ENCODE data around the gene APLP1.

APLP1 gene

GRCh38 chr19:35885225-35885738 lies 16.9 kb downstream of the APLP1 start:
- no peak overlapping the region for H3K18ac ChIP-seq (ENCODE audit: low read depth in 1 of 2, low read length in 2 of 2)
- H3K23ac ChIP-seq (ENCODE audit: low read length in 2 of 2): no peak overlapping the region
- H3K4me2 ChIP-seq (ENCODE audit: low read length, poor library complexity, severe bottlenecking): no peak overlapping the region
- no peak overlapping the region for H3K4ac ChIP-seq (ENCODE audit: low read depth in 1 of 2, low read length in 2 of 2)
- H3K27me3 ChIP-seq (ENCODE audit: control insufficient read depth in 1 of 2, insufficient read depth in 1 of 2, low read length in 2 of 2): no peaks in the 10 kb centered on the region
- H3K4me3 ChIP-seq (ENCODE audit: insufficient read depth in 1 of 2, low read depth in 1 of 2, low read length in 2 of 2): no peak overlapping the region
- H3K14ac ChIP-seq (ENCODE audit: low read length in 2 of 2): no peak overlapping the region
- no peak overlapping the region for H2BK15ac ChIP-seq (ENCODE audit: low read depth, poor library complexity, severe bottlenecking)
- peaks cover 36% of the 10 kb centered on the region in 2 experiments for H3K36me3 ChIP-seq (ENCODE audit: control insufficient read depth in 1 of 2, insufficient read depth in 2 of 2, low read depth in 1 of 2, low read length in 2 of 2)
- no peak overlapping the region for H2AFZ ChIP-seq (ENCODE audit: low read depth, low read length)
- peaks cover under 1% of the 10 kb centered on the region for H3K79me1 ChIP-seq (replicated peaks; ENCODE audit: low read length, poor library complexity, severe bottlenecking)
- no peak overlapping the region for H2BK5ac ChIP-seq (ENCODE audit: low read depth, low read length, poor library complexity, severe bottlenecking)
- H2BK120ac ChIP-seq (ENCODE audit: low read depth, low read length): no peak overlapping the region
- DNase-seq: no peak
- WGBS: over 99% methylated on average over 6 of the region's 6 CpGs
- H3K4me1 ChIP-seq (ENCODE audit: control insufficient read depth, insufficient read depth, low read depth, low read length): no peaks in the 10 kb centered on the region
- H2BK12ac ChIP-seq (ENCODE audit: low read length in 2 of 2): no peak overlapping the region
- no peak overlapping the region for H4K8ac ChIP-seq (ENCODE audit: low read length)
- no peak overlapping the region for H3K27ac ChIP-seq (ENCODE audit: low read length, poor library complexity, severe bottlenecking)
- no peak overlapping the region for H2AK5ac ChIP-seq (ENCODE audit: low read length, severe bottlenecking)
- H4K91ac ChIP-seq (ENCODE audit: low read length): no peak overlapping the region
- no peak overlapping the region for H3K9ac ChIP-seq (ENCODE audit: low read length)
- no peaks in the 10 kb centered on the region for H3K9me3 ChIP-seq (ENCODE audit: control insufficient read depth, low read length)

- Histone ChIP-seq H3K27ac (ENCODE audit: low read length, poor library complexity, severe bottlenecking) (no peak overlapping the region), H2BK15ac (ENCODE audit: low read depth, poor library complexity, severe bottlenecking) (no peak overlapping the region), H2AK5ac (ENCODE audit: low read length, severe bottlenecking) (no peak overlapping the region), H2BK120ac (ENCODE audit: low read depth, low read length) (no peak overlapping the region), H2BK5ac (ENCODE audit: low read depth, low read length, poor library complexity, severe bottlenecking) (no peak overlapping the region), H3K14ac (ENCODE audit: low read length in 2 of 2) (no peak overlapping the region), H3K9ac (ENCODE audit: low read length) (no peak overlapping the region), H3K4me1 (ENCODE audit: control insufficient read depth, insufficient read depth, low read depth, low read length) (no peaks in the 10 kb centered on the region), H4K8ac (ENCODE audit: low read length) (no peak overlapping the region), H3K4me2 (ENCODE audit: low read length, poor library complexity, severe bottlenecking) (no peak overlapping the region), H2AFZ (ENCODE audit: low read depth, low read length) (no peak overlapping the region), H3K18ac (ENCODE audit: low read depth in 1 of 2, low read length in 2 of 2) (no peak overlapping the region), H3K4me3 (ENCODE audit: insufficient read depth in 1 of 2, low read depth in 1 of 2, low read length in 2 of 2) (no peak overlapping the region), H4K91ac (ENCODE audit: low read length) (no peak overlapping the region), H3K4ac (ENCODE audit: low read depth in 1 of 2, low read length in 2 of 2) (no peak overlapping the region), H3K79me1 (replicated peaks; ENCODE audit: low read length, poor library complexity, severe bottlenecking) (peaks cover 2% of the 10 kb centered on the region), H3K23ac (ENCODE audit: low read length in 2 of 2) (no peak overlapping the region), H3K36me3 (ENCODE audit: control insufficient read depth in 1 of 2, insufficient read depth in 2 of 2, low read depth in 1 of 2, low read length in 2 of 2) (peaks cover 40 to 42% of the 10 kb centered on the region in 2 experiments), H3K9me3 (ENCODE audit: control insufficient read depth, low read length) (no peaks in the 10 kb centered on the region), H3K27me3 (ENCODE audit: control insufficient read depth in 1 of 2, insufficient read depth in 1 of 2, low read length in 2 of 2) (no peaks in the 10 kb centered on the region), H2BK12ac (ENCODE audit: low read length in 2 of 2) (no peak overlapping the region)
- DNase-seq: no peak
- 98% methylated on average over 6 of the region's 8 CpGs for WGBS
Observed at GRCh38 chr19:35885904-35886303, 17.5 kb downstream of the APLP1 start.

GRCh38 chr19:35887197-35887596 lies 18.8 kb downstream of the APLP1 start:
- no peaks in the 10 kb centered on the region for H3K9me3 ChIP-seq (ENCODE audit: control insufficient read depth, low read length)
- H3K23ac ChIP-seq (ENCODE audit: low read length in 2 of 2): no peak overlapping the region
- H3K18ac ChIP-seq (ENCODE audit: low read depth in 1 of 2, low read length in 2 of 2): no peak overlapping the region
- no peaks in the 10 kb centered on the region for H3K4me1 ChIP-seq (ENCODE audit: control insufficient read depth, insufficient read depth, low read depth, low read length)
- H2BK15ac ChIP-seq (ENCODE audit: low read depth, poor library complexity, severe bottlenecking): no peak overlapping the region
- no peak overlapping the region for H2BK120ac ChIP-seq (ENCODE audit: low read depth, low read length)
- no peak overlapping the region for H2AK5ac ChIP-seq (ENCODE audit: low read length, severe bottlenecking)
- peaks cover 3% of the 10 kb centered on the region for H3K79me1 ChIP-seq (replicated peaks; ENCODE audit: low read length, poor library complexity, severe bottlenecking)
- H4K91ac ChIP-seq (ENCODE audit: low read length): no peak overlapping the region
- no peak overlapping the region for H3K4ac ChIP-seq (ENCODE audit: low read depth in 1 of 2, low read length in 2 of 2)
- H3K9ac ChIP-seq (ENCODE audit: low read length): no peak overlapping the region
- no peak overlapping the region for H3K14ac ChIP-seq (ENCODE audit: low read length in 2 of 2)
- no peak overlapping the region for H3K4me2 ChIP-seq (ENCODE audit: low read length, poor library complexity, severe bottlenecking)
- no peaks in the 10 kb centered on the region for H3K27me3 ChIP-seq (ENCODE audit: control insufficient read depth in 1 of 2, insufficient read depth in 1 of 2, low read length in 2 of 2)
- DNase-seq: no peak
- no peak overlapping the region for H4K8ac ChIP-seq (ENCODE audit: low read length)
- H3K36me3 ChIP-seq (ENCODE audit: control insufficient read depth in 1 of 2, insufficient read depth in 2 of 2, low read depth in 1 of 2, low read length in 2 of 2): peaks cover 43 to 46% of the 10 kb centered on the region in 2 experiments
- no peak overlapping the region for H2BK5ac ChIP-seq (ENCODE audit: low read depth, low read length, poor library complexity, severe bottlenecking)
- 100% methylated on average over 5 of the region's 5 CpGs for WGBS
- H3K4me3 ChIP-seq (ENCODE audit: insufficient read depth in 1 of 2, low read depth in 1 of 2, low read length in 2 of 2): no peak overlapping the region
- no peak overlapping the region for H2BK12ac ChIP-seq (ENCODE audit: low read length in 2 of 2)
- no peak overlapping the region for H2AFZ ChIP-seq (ENCODE audit: low read depth, low read length)
- no peak overlapping the region for H3K27ac ChIP-seq (ENCODE audit: low read length, poor library complexity, severe bottlenecking)

- H3K4me1 ChIP-seq (ENCODE audit: control insufficient read depth, insufficient read depth, low read depth, low read length): no peaks in the 10 kb centered on the region
- no peaks in the 10 kb centered on the region for H3K27me3 ChIP-seq (ENCODE audit: control insufficient read depth in 1 of 2, insufficient read depth in 1 of 2, low read length in 2 of 2)
- H3K14ac ChIP-seq (ENCODE audit: low read length in 2 of 2): no peak overlapping the region
- no peak overlapping the region for H2BK120ac ChIP-seq (ENCODE audit: low read depth, low read length)
- H3K9ac ChIP-seq (ENCODE audit: low read length): no peak overlapping the region
- H3K4me3 ChIP-seq (ENCODE audit: insufficient read depth in 1 of 2, low read depth in 1 of 2, low read length in 2 of 2): no peak overlapping the region
- peaks cover 46 to 57% of the 10 kb centered on the region in 2 experiments for H3K36me3 ChIP-seq (ENCODE audit: control insufficient read depth in 1 of 2, insufficient read depth in 2 of 2, low read depth in 1 of 2, low read length in 2 of 2)
- no peak overlapping the region for H4K91ac ChIP-seq (ENCODE audit: low read length)
- no peaks in the 10 kb centered on the region for H3K9me3 ChIP-seq (ENCODE audit: control insufficient read depth, low read length)
- 99% methylated on average over 9 of the region's 9 CpGs for whole genome bisulfite sequencing
- no peak overlapping the region for H2BK15ac ChIP-seq (ENCODE audit: low read depth, poor library complexity, severe bottlenecking)
- H3K23ac ChIP-seq (ENCODE audit: low read length in 2 of 2): no peak overlapping the region
- H4K8ac ChIP-seq (ENCODE audit: low read length): no peak overlapping the region
- H3K4me2 ChIP-seq (ENCODE audit: low read length, poor library complexity, severe bottlenecking): no peak overlapping the region
- no peak overlapping the region for H2AFZ ChIP-seq (ENCODE audit: low read depth, low read length)
- no peak overlapping the region for H3K18ac ChIP-seq (ENCODE audit: low read depth in 1 of 2, low read length in 2 of 2)
- H2BK12ac ChIP-seq (ENCODE audit: low read length in 2 of 2): no peak overlapping the region
- H2BK5ac ChIP-seq (ENCODE audit: low read depth, low read length, poor library complexity, severe bottlenecking): no peak overlapping the region
- H3K79me1 ChIP-seq (replicated peaks; ENCODE audit: low read length, poor library complexity, severe bottlenecking): peaks cover 3% of the 10 kb centered on the region
- DNase-seq: no peak
- no peak overlapping the region for H3K27ac ChIP-seq (ENCODE audit: low read length, poor library complexity, severe bottlenecking)
- no peak overlapping the region for H3K4ac ChIP-seq (ENCODE audit: low read depth in 1 of 2, low read length in 2 of 2)
- H2AK5ac ChIP-seq (ENCODE audit: low read length, severe bottlenecking): no peak overlapping the region
Observed at GRCh38 chr19:35888398-35888797, 20.0 kb downstream of the APLP1 start.

All from mesenchymal stem cell (in vitro differentiated cells and primary cell).